Caco-2 (cell line): Measurements from ENCODE around the gene CRABP2. TPM values are rescaled to one million over a fixed set of nuclear protein-coding genes. Genes with fewer than 3 reads are reported as not detected.

Source experiments
- BruUV-seq: library from RNA; stranded (reverse); fragments of 400-500 nt; replicated peaks from 2 replicates; lab custom pipeline; 2021; lab: Mats Ljungman, UMichigan
- CTCF ChIA-PET: fragments of 300-600 bp; sonication (Branson Sonifier 250); formaldehyde crosslinking; loops from one replicate; lab custom pipeline; 2022; ENCODE audit warnings: antibody characterized with exemption; lab: Charles Lee
- POLR2A ChIA-PET: fragments of 300-600 bp; sonication (Branson Sonifier 250); formaldehyde crosslinking; loops from one replicate; lab custom pipeline; 2022; ENCODE audit warnings: antibody characterized with exemption; lab: Charles Lee
- DNase-seq, 2 experiments: peaks; one replicate each; pipeline versions ENCODE4 v3.0.0 to v3.0.0-alpha.2; 2020 to 2022
- H3K27me3 ChIP-seq: replicated peaks from 2 replicates; pipeline ENCODE4 v1.6.0; 2011; ENCODE audit warnings: low read length; ENCODE audit not compliant: control insufficient read depth, insufficient read depth
- H3K36me3 ChIP-seq: 2 replicates; pipeline ENCODE4 v1.5.1; 2011; ENCODE audit warnings: low read length; ENCODE audit not compliant: control insufficient read depth, insufficient read depth
- H3K4me1 ChIP-seq: fragments of 250-450 bp; sonication (Bioruptor Pico); 2 replicates; pipeline ENCODE4 v1.5.1; 2020; ENCODE audit warnings: mild to moderate bottlenecking
- H3K4me3 ChIP-seq: 2 replicates; pipeline ENCODE4 v1.5.1; 2011; ENCODE audit warnings: low read depth, mild to moderate bottlenecking, control low read depth, low read length
- H3K9me3 ChIP-seq: fragments of 250-450 bp; sonication (Bioruptor Pico); 2 replicates; pipeline ENCODE4 v1.5.1; 2020; ENCODE audit warnings: mild to moderate bottlenecking, moderate library complexity
- H3K27ac Mint-ChIP-seq: one replicate; pipeline ENCODE4 v1.8.0; 2022; ENCODE audit warnings: mixed read lengths; ENCODE audit not compliant: unreplicated experiment
- H3K27me3 Mint-ChIP-seq: one replicate; pipeline ENCODE4 v1.8.0; 2022; ENCODE audit warnings: mixed read lengths; ENCODE audit not compliant: insufficient read depth, unreplicated experiment
- H3K36me3 Mint-ChIP-seq: one replicate; pipeline ENCODE4 v1.8.0; 2022; ENCODE audit warnings: mild to moderate bottlenecking, mixed read lengths; ENCODE audit not compliant: insufficient read depth, unreplicated experiment
- H3K4me1 Mint-ChIP-seq: one replicate; pipeline ENCODE4 v1.8.0; 2022; ENCODE audit warnings: low read depth, mixed read lengths; ENCODE audit not compliant: unreplicated experiment
- H3K4me3 Mint-ChIP-seq: one replicate; pipeline ENCODE4 v1.8.0; 2022; ENCODE audit warnings: mild to moderate bottlenecking, moderate library complexity, mixed read lengths; ENCODE audit not compliant: unreplicated experiment
- H3K9me3 Mint-ChIP-seq: one replicate; pipeline ENCODE4 v1.8.0; 2022; ENCODE audit warnings: mixed read lengths; ENCODE audit not compliant: unreplicated experiment
- intact Hi-C: fragments of 100-400 bp; cut with micrococcal nuclease; formaldehyde crosslinking; loops from one replicate; pipeline ENCODE4 v1.10.0; 2022; ENCODE audit not compliant: unreplicated experiment
- total RNA-seq: library from RNA; stranded (reverse); gene quantifications from 2 replicates; pipeline ENCODE4 v1.2.3, GENCODE V29; 2022
- TF ChIP-seq, protein P1 (sequence below), 2 experiments: fragments of 200-600 bp in 1 of 2; IDR thresholded peaks; 1 replicate in 1 of 2; 2 replicates in 1 of 2; pipeline versions ENCODE4 v1.5.1 to v1.8.0; 2011 to 2022; ENCODE audit warnings: antibody characterized with exemption in 1 of 2, control low read depth in 1 of 2, inconsistent platforms in 1 of 2, low read depth in 1 of 2, low read length in 1 of 2, mild to moderate bottlenecking in 1 of 2, moderate library complexity in 1 of 2; ENCODE audit not compliant: insufficient read depth in 1 of 2, severe bottlenecking in 1 of 2, unreplicated experiment in 1 of 2

CRABP2 gene
- total RNA-seq, 1 experiment from 2014 or later, result 27.1 TPM

DNA sequence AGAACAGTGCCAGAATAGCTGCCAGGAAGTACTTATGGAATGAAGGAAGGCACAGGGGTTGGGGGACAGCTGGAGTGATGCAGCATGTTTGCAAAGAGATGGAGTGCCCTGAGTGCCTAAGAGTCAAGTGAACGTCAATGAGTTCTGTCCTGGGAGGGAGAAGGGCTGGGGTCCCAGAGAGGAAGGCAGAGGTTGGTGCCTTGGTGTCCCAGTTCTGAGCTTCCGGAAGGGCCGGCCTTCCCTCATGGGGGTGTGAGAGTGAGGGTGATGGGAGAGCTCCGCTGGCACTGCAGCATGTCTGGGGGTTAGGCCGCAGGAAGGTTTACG is 45.8 kb downstream of the CRABP2 start:
- peaks cover 4% of the 10 kb centered on the region for H3K36me3 Mint-ChIP-seq
- Histone ChIP-seq H3K27me3 (no peaks in the 10 kb centered on the region), H3K9me3 (no peaks in the 10 kb centered on the region), H3K4me1 (peaks cover 37% of the 10 kb centered on the region), H3K4me3 (no peak overlapping the region), H3K36me3 (no peaks in the 10 kb centered on the region)
- BruUV-seq, result no TSS peak
- peaks cover 2% of the 10 kb centered on the region for H3K27me3 Mint-ChIP-seq
- peak overlapping the region; percentile 92 for H3K27ac Mint-ChIP-seq
- ChIA-PET CTCF (interaction anchor here (0.6 to 3.1 kb wide), 12 partner anchors 17 to 202 kb away, joined by 3 to 61 read pairs (median 5); partner anchors contain the start of genes CRABP2, MRPL24 and NES), POLR2A (no interaction called here)
- H3K9me3 Mint-ChIP-seq, result no peaks in the 10 kb centered on the region
- H3K4me3 Mint-ChIP-seq, result peak overlapping the region; percentile 77
- intact Hi-C loops, result no loop called here
- peaks cover 48% of the 10 kb centered on the region for H3K4me1 Mint-ChIP-seq
- TF ChIP-seq, protein P1, sequence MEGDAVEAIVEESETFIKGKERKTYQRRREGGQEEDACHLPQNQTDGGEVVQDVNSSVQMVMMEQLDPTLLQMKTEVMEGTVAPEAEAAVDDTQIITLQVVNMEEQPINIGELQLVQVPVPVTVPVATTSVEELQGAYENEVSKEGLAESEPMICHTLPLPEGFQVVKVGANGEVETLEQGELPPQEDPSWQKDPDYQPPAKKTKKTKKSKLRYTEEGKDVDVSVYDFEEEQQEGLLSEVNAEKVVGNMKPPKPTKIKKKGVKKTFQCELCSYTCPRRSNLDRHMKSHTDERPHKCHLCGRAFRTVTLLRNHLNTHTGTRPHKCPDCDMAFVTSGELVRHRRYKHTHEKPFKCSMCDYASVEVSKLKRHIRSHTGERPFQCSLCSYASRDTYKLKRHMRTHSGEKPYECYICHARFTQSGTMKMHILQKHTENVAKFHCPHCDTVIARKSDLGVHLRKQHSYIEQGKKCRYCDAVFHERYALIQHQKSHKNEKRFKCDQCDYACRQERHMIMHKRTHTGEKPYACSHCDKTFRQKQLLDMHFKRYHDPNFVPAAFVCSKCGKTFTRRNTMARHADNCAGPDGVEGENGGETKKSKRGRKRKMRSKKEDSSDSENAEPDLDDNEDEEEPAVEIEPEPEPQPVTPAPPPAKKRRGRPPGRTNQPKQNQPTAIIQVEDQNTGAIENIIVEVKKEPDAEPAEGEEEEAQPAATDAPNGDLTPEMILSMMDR (IDR thresholded peaks at IDR 0.05; ENCODE audit: insufficient read depth in 1 of 2, low read depth in 1 of 2, low read length in 1 of 2, severe bottlenecking in 1 of 2, unreplicated experiment in 1 of 2), result no peak
- no peak for DNase-seq

DNA sequence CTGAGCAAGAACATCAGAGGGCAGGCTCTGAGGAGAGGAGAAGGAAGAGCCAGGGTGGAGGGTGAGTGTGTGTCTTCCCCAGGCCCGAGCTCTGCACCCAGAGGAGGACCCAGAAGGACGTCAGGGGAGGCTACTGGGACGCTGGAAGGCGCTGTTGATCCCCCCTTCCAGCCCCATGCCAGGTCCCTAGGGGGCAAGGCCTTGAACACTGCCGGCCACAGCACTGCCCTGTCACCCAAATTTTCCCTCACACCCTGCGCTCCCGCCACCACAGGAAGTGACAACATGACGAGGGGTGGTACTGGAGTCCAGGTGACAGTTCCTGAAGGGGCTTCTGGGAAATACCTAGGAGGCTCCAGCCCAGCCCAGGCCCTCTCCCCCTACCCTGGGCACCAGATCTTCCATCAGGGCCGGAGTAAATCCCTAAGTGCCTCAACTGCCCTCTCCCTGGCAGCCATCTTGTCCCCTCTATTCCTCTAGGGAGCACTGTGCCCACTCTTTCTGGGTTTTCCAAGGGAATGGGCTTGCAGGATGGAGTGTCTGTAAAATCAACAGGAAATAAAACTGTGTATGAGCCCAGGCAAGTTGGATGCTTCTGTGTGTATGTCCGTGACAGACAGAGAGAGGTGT is 46.3 kb downstream of the CRABP2 start:
- Histone ChIP-seq H3K9me3 (no peaks in the 10 kb centered on the region), H3K27me3 (no peaks in the 10 kb centered on the region), H3K36me3 (no peaks in the 10 kb centered on the region), H3K4me1 (peaks cover 32% of the 10 kb centered on the region), H3K4me3 (no peak overlapping the region)
- Mint-ChIP-seq H3K36me3 (peaks cover 4% of the 10 kb centered on the region), H3K9me3 (no peaks in the 10 kb centered on the region), H3K27me3 (peaks cover 7% of the 10 kb centered on the region), H3K4me1 (peaks cover 44% of the 10 kb centered on the region), H3K27ac (peak overlapping the region; percentile 92), H3K4me3 (peak overlapping the region; percentile 77)
- BruUV-seq, result no TSS peak
- TF ChIP-seq, protein P1 (IDR thresholded peaks at IDR 0.05; ENCODE audit: insufficient read depth in 1 of 2, low read depth in 1 of 2, low read length in 1 of 2, severe bottlenecking in 1 of 2, unreplicated experiment in 1 of 2), result no peak
- ChIA-PET CTCF (interaction anchor here (0.8 to 3.1 kb wide), 12 partner anchors 18 to 202 kb away, joined by 3 to 61 read pairs (median 5); partner anchors contain the start of genes CRABP2, MRPL24 and NES), POLR2A (no interaction called here)
- intact Hi-C loops, result no loop called here
- no peak for DNase-seq

DNA sequence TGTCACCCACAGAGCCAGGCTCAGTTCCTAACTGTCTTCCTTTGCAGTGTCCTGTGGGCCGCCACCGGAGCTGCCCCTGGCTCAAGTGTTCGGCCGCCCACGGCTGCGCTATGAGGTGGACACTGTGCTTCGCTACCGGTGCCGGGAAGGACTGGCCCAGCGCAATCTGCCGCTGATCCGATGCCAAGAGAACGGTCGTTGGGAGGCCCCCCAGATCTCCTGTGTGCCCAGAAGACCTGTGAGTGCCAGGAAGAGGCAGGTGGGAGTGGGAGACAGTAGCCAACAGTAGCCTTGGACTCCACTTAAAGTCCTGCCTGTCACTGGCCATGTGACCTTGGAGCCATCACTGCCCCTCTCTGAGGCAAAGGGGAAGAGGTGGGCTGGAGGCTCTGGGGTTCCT is 46.9 kb downstream of the CRABP2 start:
- H3K9me3 ChIP-seq, result no peaks in the 10 kb centered on the region
- Mint-ChIP-seq H3K36me3 (peaks cover 4% of the 10 kb centered on the region), H3K4me3 (no peak overlapping the region), H3K4me1 (peaks cover 38% of the 10 kb centered on the region), H3K27me3 (peaks cover 7% of the 10 kb centered on the region), H3K27ac (no peak overlapping the region), H3K9me3 (no peaks in the 10 kb centered on the region)
- no peaks in the 10 kb centered on the region for H3K27me3 ChIP-seq
- POLR2A ChIA-PET, result no interaction called here
- no TSS peak for BruUV-seq
- CTCF ChIA-PET, result interaction anchor here (0.6 to 1.5 kb wide), 4 partner anchors 18 to 34 kb away, joined by 5 to 6 read pairs (median 5); partner anchors contain the start of gene NES
- DNase-seq, result no peak
- peaks cover 28% of the 10 kb centered on the region for H3K4me1 ChIP-seq
- no peak overlapping the region for H3K4me3 ChIP-seq
- H3K36me3 ChIP-seq, result no peaks in the 10 kb centered on the region
- TF ChIP-seq, protein P1 (IDR thresholded peaks at IDR 0.05; ENCODE audit: insufficient read depth in 1 of 2, low read depth in 1 of 2, low read length in 1 of 2, severe bottlenecking in 1 of 2, unreplicated experiment in 1 of 2), result no peak
- intact Hi-C loops, result no loop called here
